Measurements from ENCODE around the gene OPCML.
"Not testable (repeated sequence)": the region's sequence is repeated elsewhere in the genome, so short reads cannot be mapped to it uniquely, and the experiment has no call there.

OPCML gene

GRCh38 chr11:132395434-132395833, 1136.9 kb downstream of the OPCML start:
- Histone ChIP-seq H3K9ac (ENCODE audit: low read length) (no peak overlapping the region), H3K4me2 (ENCODE audit: low read length) (no peak overlapping the region), H3K4me1 (ENCODE audit: insufficient read depth, low read length, severe bottlenecking) (no peaks in the 10 kb centered on the region), H3K36me3 (ENCODE audit: insufficient read depth, low read length) (no peaks in the 10 kb centered on the region), H3F3A (ENCODE audit: insufficient read depth, low read length) (no peaks in the 10 kb centered on the region), H4K20me1 (ENCODE audit: insufficient read depth, low read length) (no peaks in the 10 kb centered on the region), H3K9me3 (ENCODE audit: low read length) (no peaks in the 10 kb centered on the region), H3K27me3 (ENCODE audit: insufficient read depth, low read length) (no peaks in the 10 kb centered on the region), H3K9me2 (ENCODE audit: low read depth, low read length) (no peaks in the 10 kb centered on the region), H3K4me3 (ENCODE audit: low read depth, low read length, poor library complexity, severe bottlenecking) (no peak overlapping the region), H3K27ac (ENCODE audit: low read depth, low read length, poor library complexity, severe bottlenecking) (no peak overlapping the region), H3K79me2 (ENCODE audit: insufficient read depth, low read length) (no peaks in the 10 kb centered on the region), H2AFZ (ENCODE audit: low read length) (no peak overlapping the region)
- TF ChIP-seq EZH2 (IDR thresholded peaks at IDR 0.05; ENCODE audit: borderline replicate concordance, low read length) (no peak), CTCF (IDR thresholded peaks at IDR 0.05; ENCODE audit: low read length) (no peak)

- no peaks in the 10 kb centered on the region for H3F3A ChIP-seq (ENCODE audit: insufficient read depth, low read length)
- H3K4me2 ChIP-seq (ENCODE audit: low read length), result no peak overlapping the region
- no peaks in the 10 kb centered on the region for H3K36me3 ChIP-seq (ENCODE audit: insufficient read depth, low read length)
- no peaks in the 10 kb centered on the region for H3K27me3 ChIP-seq (ENCODE audit: insufficient read depth, low read length)
- no peaks in the 10 kb centered on the region for H3K4me1 ChIP-seq (ENCODE audit: insufficient read depth, low read length, severe bottlenecking)
- no peak overlapping the region for H3K27ac ChIP-seq (ENCODE audit: low read depth, low read length, poor library complexity, severe bottlenecking)
- no peaks in the 10 kb centered on the region for H4K20me1 ChIP-seq (ENCODE audit: insufficient read depth, low read length)
- TF ChIP-seq CTCF (IDR thresholded peaks at IDR 0.05; ENCODE audit: low read length) (no peak), EZH2 (IDR thresholded peaks at IDR 0.05; ENCODE audit: borderline replicate concordance, low read length) (no peak)
- H3K9me3 ChIP-seq (ENCODE audit: low read length), result no peaks in the 10 kb centered on the region
- H3K9ac ChIP-seq (ENCODE audit: low read length), result no peak overlapping the region
- no peak overlapping the region for H3K4me3 ChIP-seq (ENCODE audit: low read depth, low read length, poor library complexity, severe bottlenecking)
- H3K9me2 ChIP-seq (ENCODE audit: low read depth, low read length), result no peaks in the 10 kb centered on the region
- H3K79me2 ChIP-seq (ENCODE audit: insufficient read depth, low read length), result no peaks in the 10 kb centered on the region
- H2AFZ ChIP-seq (ENCODE audit: low read length), result no peak overlapping the region
Observed at GRCh38 chr11:132379540-132379939, 1152.8 kb downstream of the OPCML start.

- Histone ChIP-seq H3K27ac (ENCODE audit: low read depth, low read length, poor library complexity, severe bottlenecking) (no peak overlapping the region), H3F3A (ENCODE audit: insufficient read depth, low read length) (no peaks in the 10 kb centered on the region), H4K20me1 (ENCODE audit: insufficient read depth, low read length) (no peaks in the 10 kb centered on the region), H3K36me3 (ENCODE audit: insufficient read depth, low read length) (no peaks in the 10 kb centered on the region), H3K4me1 (ENCODE audit: insufficient read depth, low read length, severe bottlenecking) (no peaks in the 10 kb centered on the region), H3K9me3 (ENCODE audit: low read length) (no peaks in the 10 kb centered on the region), H3K9ac (ENCODE audit: low read length) (no peak overlapping the region), H3K4me2 (ENCODE audit: low read length) (no peak overlapping the region), H2AFZ (ENCODE audit: low read length) (no peak overlapping the region), H3K4me3 (ENCODE audit: low read depth, low read length, poor library complexity, severe bottlenecking) (no peak overlapping the region), H3K27me3 (ENCODE audit: insufficient read depth, low read length) (no peaks in the 10 kb centered on the region), H3K9me2 (ENCODE audit: low read depth, low read length) (no peaks in the 10 kb centered on the region), H3K79me2 (ENCODE audit: insufficient read depth, low read length) (no peaks in the 10 kb centered on the region)
- no peak for TF ChIP-seq CTCF (IDR thresholded peaks at IDR 0.05; ENCODE audit: low read length)
- no peak for TF ChIP-seq EZH2 (IDR thresholded peaks at IDR 0.05; ENCODE audit: borderline replicate concordance, low read length)
Observed at GRCh38 chr11:132373405-132374143, 1158.7 kb downstream of the OPCML start.

GRCh38 chr11:132370114-132370513, 1162.2 kb downstream of the OPCML start:
- H3K27me3 ChIP-seq (ENCODE audit: insufficient read depth, low read length); H3K4me1 ChIP-seq (ENCODE audit: insufficient read depth, low read length, severe bottlenecking); H3K79me2 ChIP-seq (ENCODE audit: insufficient read depth, low read length); H2AFZ ChIP-seq (ENCODE audit: low read length); H4K20me1 ChIP-seq (ENCODE audit: insufficient read depth, low read length); H3K9me3 ChIP-seq (ENCODE audit: low read length); H3K4me3 ChIP-seq (ENCODE audit: low read depth, low read length, poor library complexity, severe bottlenecking); H3K27ac ChIP-seq (ENCODE audit: low read depth, low read length, poor library complexity, severe bottlenecking); H3K9me2 ChIP-seq (ENCODE audit: low read depth, low read length); H3K9ac ChIP-seq (ENCODE audit: low read length); H3F3A ChIP-seq (ENCODE audit: insufficient read depth, low read length); H3K4me2 ChIP-seq (ENCODE audit: low read length); H3K36me3 ChIP-seq (ENCODE audit: insufficient read depth, low read length): not testable (repeated sequence)

Measured in OCI-LY1 (cell line).